Spleen (tissue), 11 donors: Measurements from ENCODE around the gene FERMT3. TPM values are rescaled to one million over a fixed set of nuclear protein-coding genes. Genes with fewer than 3 reads are reported as not detected.

Experiments
- DNase-seq: peaks from one replicate; pipeline ENCODE4 v3.0.0-alpha.2; 2020
- H3K27ac ChIP-seq, 8 donors: fragments of 200-600 bp; sonication (generic) in 7 of 8; 1 replicate in 4 of 8; 2 replicates in 4 of 8; pipeline versions ENCODE4 v1.5.0 to v1.8.0; 2016 to 2021; ENCODE audit warnings: inconsistent platforms in 4 of 8, mild to moderate bottlenecking in 4 of 8, moderate library complexity in 1 of 8
- H3K27me3 ChIP-seq, 7 donors: fragments of 200-600 bp; sonication (generic) in 6 of 7; replicated peaks in 1 of 7; 1 replicate in 4 of 7; 2 replicates in 3 of 7; pipeline versions ENCODE4 v1.5.0 to v1.8.0; 2016 to 2021; ENCODE audit warnings: inconsistent platforms in 3 of 7, mild to moderate bottlenecking in 1 of 7
- H3K36me3 ChIP-seq, 6 donors: fragments of 200-600 bp; sonication (generic) in 5 of 6; 1 replicate in 4 of 6; 2 replicates in 2 of 6; pipeline versions ENCODE4 v1.5.0 to v1.8.0; 2016 to 2021; ENCODE audit warnings: inconsistent platforms in 2 of 6
- H3K4me1 ChIP-seq, 6 donors: fragments of 200-600 bp; sonication (generic) in 5 of 6; 1 replicate in 3 of 6; 2 replicates in 3 of 6; pipeline versions ENCODE4 v1.5.0 to v1.8.0; 2016 to 2021; ENCODE audit warnings: inconsistent platforms in 3 of 6
- H3K4me3 ChIP-seq, 8 donors: fragments of 200-600 bp; sonication (generic) in 7 of 8; 1 replicate in 4 of 8; 2 replicates in 4 of 8; pipeline versions ENCODE4 v1.5.0 to v1.8.0; 2016 to 2021; ENCODE audit warnings: inconsistent platforms in 4 of 8, mild to moderate bottlenecking in 4 of 8, moderate library complexity in 2 of 8
- H3K9me3 ChIP-seq, 8 donors: fragments of 200-600 bp; sonication (generic) in 7 of 8; 1 replicate in 4 of 8; 2 replicates in 4 of 8; pipeline versions ENCODE4 v1.5.0 to v1.8.0; 2016 to 2021; ENCODE audit warnings: inconsistent platforms in 4 of 8
- POLR2A ChIP-seq, 3 donors: fragments of 450-650 bp; IDR thresholded peaks; one replicate each; pipeline ENCODE4 v1.5.1; 2017; ENCODE audit warnings: antibody characterized with exemption in 3 of 3, mild to moderate bottlenecking in 1 of 3
- POLR2AphosphoS5 ChIP-seq, 3 donors: sonication (generic); formaldehyde crosslinking; IDR thresholded peaks; one replicate each; pipeline ENCODE4 v1.5.1; 2017; ENCODE audit warnings: antibody characterized with exemption in 3 of 3
- WGBS, 5 donors: extraction: QIAGEN DNeasy Blood & Tissue Kit in 3 of 5; methylation state at CpG; one replicate each; pipeline versions ENCODE4 v1.1.5 to v1.1.7; 2013 to 2018; 5-methylcytosine and 5-hydroxymethylcytosine counted together
- intact Hi-C: fragments of 100-400 bp; cut with DNase I; formaldehyde crosslinking; loops from one replicate; pipeline ENCODE4 v1.15.0; 2023; ENCODE audit warnings: low total_unique reads
- polyA plus RNA-seq, 3 donors: library from polyadenylated mRNA; stranded (reverse); fragments of 200-250 nt; gene quantifications; one replicate each; pipeline ENCODE4 v1.2.1, GENCODE V29; 2013
- total RNA-seq, 7 donors: library from RNA; depleted of rRNA in 3 of 7; stranded (reverse); fragments of >200 nt in 3 of 7; fragmentation: NEBNext Ultra II Directional in 4 of 7; extraction: Animal tissue kit (Norgen Biotek cat#: 25700) in 4 of 7; gene quantifications; one replicate each; pipeline versions ENCODE4 v1.1.0 to v1.2.1, GENCODE V29; 2016 to 2021
- TF ChIP-seq, protein P1 (sequence below), 11 experiments: fragments of 200-600 bp in 7 of 11; fragments of 450-650 bp in 4 of 11; sonication (generic) in 4 of 11; IDR thresholded peaks in 8 of 11; conservative IDR thresholded peaks in 3 of 11; 1 replicate in 7 of 11; 2 replicates in 4 of 11; pipeline versions ENCODE4 v1.4.0 to v1.8.0; 2016 to 2021; ENCODE audit warnings: antibody characterized with exemption in 11 of 11, inconsistent platforms in 4 of 11, mild to moderate bottlenecking in 1 of 11
- donor health status: healthy with polysubstance abuse.
- donor health status: DM: no; HTN: no; CAD: no; lungs with moderate emphysema.
- donor health status: DM: no; HTN: no; CAD: no.
- donor health status: Bipolar disorder and iron deficiency.
- donor health status: healthy.
- donor health status: DM: no; HTN: no; CAD: no.
- donor health status: DM: yes; HTN: yes; CAD: no.

The FERMT3 gene
- total and polyA plus RNA-seq, 10 donors, result 120 to 248 (median 174) TPM

DNA sequence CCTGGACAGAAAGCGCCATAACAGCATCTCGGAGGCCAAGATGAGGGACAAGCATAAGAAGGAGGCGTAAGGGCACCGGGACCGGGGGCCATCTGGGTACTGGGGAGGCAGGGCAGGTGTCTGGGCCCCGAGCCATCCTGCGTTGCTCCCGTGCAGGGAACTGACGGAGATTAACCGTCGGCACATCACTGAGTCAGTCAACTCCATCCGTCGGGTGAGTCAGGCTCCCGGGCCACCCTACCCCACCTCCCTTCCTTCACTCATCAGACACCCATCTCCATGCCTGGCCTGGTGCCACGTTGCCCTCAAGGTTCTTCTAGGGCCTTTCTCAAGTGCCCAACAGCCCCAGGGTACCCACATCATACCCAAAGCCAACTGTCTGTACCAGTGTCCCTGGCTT is 59.8 kb downstream of the FERMT3 start:
- H3K9me3 ChIP-seq, result no peaks in the 10 kb centered on the region
- H3K27me3 ChIP-seq, result no peaks in the 10 kb centered on the region
- H3K4me1 ChIP-seq, result peaks cover 22 to 41% (median 27%) of the 10 kb centered on the region in 6 donors
- peak; percentile 80 for DNase-seq
- H3K27ac ChIP-seq, result peak overlapping the region in 5 of 8 donors; percentile 98 to 100 (median 99)
- intact Hi-C loops, result no loop called here
- 92 to 96% (median 93%) methylated on average over 15 of the region's 15 CpGs for WGBS, 5 donors
- TF ChIP-seq POLR2A (IDR thresholded peaks at IDR 0.05) (no peak), POLR2AphosphoS5 (IDR thresholded peaks at IDR 0.05) (peak in 1 of 3 donors; percentile 21)
- H3K36me3 ChIP-seq, result peaks cover 0 to 63% (median 38%) of the 10 kb centered on the region in 6 donors
- H3K4me3 ChIP-seq, result no peak overlapping the region

DNA sequence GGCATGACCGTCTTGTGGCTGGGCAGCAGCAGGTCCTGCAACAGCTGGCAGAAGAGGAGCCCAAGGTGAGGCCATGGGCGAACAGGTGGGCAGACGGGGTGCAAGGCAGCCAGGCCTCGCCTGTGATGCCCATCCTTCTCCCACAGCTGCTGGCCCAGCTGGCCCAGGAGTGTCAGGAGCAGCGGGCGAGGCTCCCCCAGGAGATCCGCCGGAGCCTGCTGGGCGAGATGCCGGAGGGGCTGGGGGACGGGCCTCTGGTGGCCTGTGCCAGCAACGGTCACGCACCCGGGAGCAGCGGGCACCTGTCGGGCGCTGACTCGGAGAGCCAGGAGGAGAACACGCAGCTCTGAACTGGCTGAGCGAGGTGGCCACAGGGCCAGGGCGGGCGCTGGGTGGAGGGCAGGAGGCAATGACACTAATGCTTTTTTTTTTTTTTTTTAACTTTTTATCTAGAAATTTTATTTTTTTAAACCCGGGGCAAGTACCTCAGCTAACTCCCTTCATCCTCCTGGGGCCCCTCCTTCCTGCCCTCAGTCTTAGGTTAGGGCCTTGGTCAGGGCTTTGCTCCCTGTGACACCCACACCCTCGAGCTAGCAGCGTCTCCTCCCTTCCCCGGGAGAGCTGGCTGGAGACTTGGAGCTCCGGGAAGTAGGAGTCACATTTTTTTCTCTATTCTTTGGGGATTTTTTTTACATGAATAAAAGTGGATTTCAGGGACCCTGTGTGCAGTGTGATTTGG is 60.9 kb downstream of the FERMT3 start:
- H3K27ac ChIP-seq, result peak overlapping the region; percentile 80 to 100 (median 98)
- peak; percentile 86 for DNase-seq

DNA sequence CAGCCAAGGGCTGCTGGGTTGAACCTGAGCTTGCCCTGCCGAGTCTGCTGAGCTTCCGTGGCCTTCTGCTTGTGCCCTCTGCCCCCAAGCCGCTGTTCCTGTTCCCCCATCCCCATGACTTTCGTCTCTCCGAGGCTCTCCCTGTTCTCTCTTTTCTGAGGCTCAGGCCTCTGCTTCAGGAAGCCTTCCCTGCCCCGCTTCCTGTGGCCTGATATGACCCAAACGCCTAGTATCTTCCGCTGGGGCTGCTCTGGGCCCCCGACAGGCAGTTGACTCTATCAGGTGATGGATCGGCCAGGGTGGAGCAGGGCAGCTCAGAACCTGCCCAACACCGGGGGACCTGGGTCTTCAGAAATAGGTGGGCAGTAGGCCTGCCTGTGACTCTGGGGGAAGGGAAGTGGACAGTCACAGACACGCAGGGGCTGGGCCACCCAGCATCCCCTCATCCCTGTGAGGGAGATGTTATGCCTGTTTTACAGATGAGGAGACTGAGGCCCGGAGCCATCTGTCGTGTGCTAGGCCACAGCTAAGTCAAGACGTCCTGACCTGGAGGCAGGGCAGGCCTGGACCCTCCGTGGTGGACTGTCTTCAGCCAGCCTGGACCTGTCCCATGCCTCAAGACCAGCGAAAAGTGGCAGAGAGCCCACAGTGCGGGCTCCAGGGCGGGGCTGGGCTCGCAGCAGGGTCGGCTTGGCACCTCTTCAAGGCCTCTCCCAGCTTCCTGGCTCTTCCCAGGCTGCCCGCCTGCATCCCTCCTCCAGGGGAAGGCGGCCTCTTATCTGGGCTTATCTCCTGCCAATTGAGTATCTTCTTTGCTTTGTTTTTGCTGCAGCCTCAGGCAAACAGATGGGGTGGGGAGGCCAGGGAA is 61.7 kb downstream of the FERMT3 start:
- H3K9me3 ChIP-seq, result no peaks in the 10 kb centered on the region
- intact Hi-C loops, result no loop called here
- H3K36me3 ChIP-seq, result peaks cover 0 to 44% (median 23%) of the 10 kb centered on the region in 6 donors
- no peak for TF ChIP-seq POLR2A (IDR thresholded peaks at IDR 0.05)
- peak; percentile 38 to 69 (median 65) for TF ChIP-seq POLR2AphosphoS5 (IDR thresholded peaks at IDR 0.05)
- TF ChIP-seq, protein P1, sequence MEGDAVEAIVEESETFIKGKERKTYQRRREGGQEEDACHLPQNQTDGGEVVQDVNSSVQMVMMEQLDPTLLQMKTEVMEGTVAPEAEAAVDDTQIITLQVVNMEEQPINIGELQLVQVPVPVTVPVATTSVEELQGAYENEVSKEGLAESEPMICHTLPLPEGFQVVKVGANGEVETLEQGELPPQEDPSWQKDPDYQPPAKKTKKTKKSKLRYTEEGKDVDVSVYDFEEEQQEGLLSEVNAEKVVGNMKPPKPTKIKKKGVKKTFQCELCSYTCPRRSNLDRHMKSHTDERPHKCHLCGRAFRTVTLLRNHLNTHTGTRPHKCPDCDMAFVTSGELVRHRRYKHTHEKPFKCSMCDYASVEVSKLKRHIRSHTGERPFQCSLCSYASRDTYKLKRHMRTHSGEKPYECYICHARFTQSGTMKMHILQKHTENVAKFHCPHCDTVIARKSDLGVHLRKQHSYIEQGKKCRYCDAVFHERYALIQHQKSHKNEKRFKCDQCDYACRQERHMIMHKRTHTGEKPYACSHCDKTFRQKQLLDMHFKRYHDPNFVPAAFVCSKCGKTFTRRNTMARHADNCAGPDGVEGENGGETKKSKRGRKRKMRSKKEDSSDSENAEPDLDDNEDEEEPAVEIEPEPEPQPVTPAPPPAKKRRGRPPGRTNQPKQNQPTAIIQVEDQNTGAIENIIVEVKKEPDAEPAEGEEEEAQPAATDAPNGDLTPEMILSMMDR (IDR thresholded peaks at IDR 0.05 in 8 of 11, conservative IDR thresholded peaks at IDR 0.05 in 3 of 11), result peak in 2 of 11 experiments; percentile 17 to 25
- peak overlapping the region; percentile 80 to 100 (median 98) for H3K27ac ChIP-seq
- DNase-seq, result peak; percentile 90
- H3K4me3 ChIP-seq, result peak overlapping the region; percentile 61 to 99 (median 90)
- WGBS, 5 donors, result 26 to 42% (median 33%) methylated on average over 13 to 23 of the region's 23 CpGs
- peaks cover 27 to 56% (median 39%) of the 10 kb centered on the region in 6 donors for H3K4me1 ChIP-seq
- no peaks in the 10 kb centered on the region for H3K27me3 ChIP-seq

More for the DNA sequence above, 60.9 kb downstream of the FERMT3 start:
- intact Hi-C loops, result no loop called here
- Histone ChIP-seq H3K27me3 (no peaks in the 10 kb centered on the region), H3K36me3 (peaks cover 0 to 53% (median 32%) of the 10 kb centered on the region in 6 donors), H3K4me1 (peaks cover 27 to 52% (median 36%) of the 10 kb centered on the region in 6 donors), H3K9me3 (no peaks in the 10 kb centered on the region), H3K4me3 (peak overlapping the region in 1 of 8 donors; percentile 99)
- 69 to 81% (median 75%) methylated on average over 24 to 27 of the region's 27 CpGs for WGBS, 5 donors
- TF ChIP-seq POLR2AphosphoS5 (IDR thresholded peaks at IDR 0.05), result peak in 1 of 3 donors; percentile 47
- no peak for TF ChIP-seq POLR2A (IDR thresholded peaks at IDR 0.05)

DNA sequence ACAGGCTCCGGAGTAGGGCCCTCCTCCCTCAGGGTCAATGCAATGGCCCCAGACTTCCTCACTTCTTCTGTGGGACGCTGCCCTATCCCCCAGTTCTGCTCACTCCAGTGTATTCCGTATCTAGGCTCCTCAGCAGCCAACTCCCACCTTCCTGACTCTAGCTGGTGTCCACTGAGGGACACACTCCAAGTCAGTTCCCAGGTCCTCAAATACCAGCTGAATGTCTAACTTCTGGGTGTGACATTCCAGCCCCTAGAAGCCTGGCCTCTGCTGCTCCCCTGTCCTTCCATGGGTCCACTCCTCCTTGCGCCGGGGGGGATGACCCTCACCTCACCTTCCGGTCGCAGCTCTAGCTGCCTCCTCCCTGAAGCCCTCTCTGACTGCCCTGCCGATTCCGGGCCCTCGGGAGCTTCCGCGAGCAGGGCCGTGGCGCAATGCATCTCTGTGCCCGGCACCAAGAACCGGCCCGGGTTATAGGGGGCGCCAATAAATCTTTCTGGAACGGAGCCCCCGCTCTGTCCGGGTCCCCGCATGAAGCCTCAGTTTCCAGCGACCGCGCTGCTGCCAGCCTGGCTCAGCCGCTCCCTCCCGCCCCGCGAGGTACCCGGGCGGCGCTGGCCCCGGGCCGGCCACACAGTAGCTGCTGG is 62.5 kb downstream of the FERMT3 start:
- TF ChIP-seq POLR2A (IDR thresholded peaks at IDR 0.05), result peak in 1 of 3 donors; percentile 32
- TF ChIP-seq, protein P1 (IDR thresholded peaks at IDR 0.05 in 8 of 11, conservative IDR thresholded peaks at IDR 0.05 in 3 of 11), result no peak
- no peak for TF ChIP-seq POLR2AphosphoS5 (IDR thresholded peaks at IDR 0.05)
- Histone ChIP-seq H3K27me3 (no peaks in the 10 kb centered on the region), H3K9me3 (no peaks in the 10 kb centered on the region), H3K27ac (peak overlapping the region; percentile 80 to 100 (median 98)), H3K36me3 (peaks cover 0 to 36% (median 16%) of the 10 kb centered on the region in 6 donors), H3K4me1 (peaks cover 27 to 56% (median 39%) of the 10 kb centered on the region in 6 donors), H3K4me3 (peak overlapping the region; percentile 61 to 99 (median 90))
- WGBS, 5 donors, result 1 to 5% (median 2%) methylated on average over 17 to 34 of the region's 34 CpGs
- intact Hi-C loops, result no loop called here
- DNase-seq, result peak; percentile 94
